KMS-11 (cell line): ENCODE data around the gene ENTPD6.

Source experiments
- H2AFZ ChIP-seq: fragments of 200-600 bp; sonication (generic); 2 replicates; pipeline ENCODE4 v1.6.1; 2016; ENCODE audit warnings: antibody characterized with exemption, mixed run types, low read depth
- H3K27ac ChIP-seq: fragments of 200-600 bp; sonication (generic); 2 replicates; pipeline ENCODE4 v1.6.1; 2016; ENCODE audit warnings: mild to moderate bottlenecking, mixed run types
- H3K27me3 ChIP-seq: fragments of 200-600 bp; sonication (generic); 2 replicates; pipeline ENCODE4 v1.6.1; 2017; ENCODE audit warnings: mild to moderate bottlenecking, low read depth, mixed run types, moderate library complexity; ENCODE audit not compliant: insufficient read depth
- H3K36me3 ChIP-seq: fragments of 200-600 bp; sonication (generic); 2 replicates; pipeline ENCODE4 v1.6.1; 2017; ENCODE audit warnings: mild to moderate bottlenecking, mixed run types; ENCODE audit not compliant: insufficient read depth
- H3K4me1 ChIP-seq: fragments of 200-600 bp; sonication (generic); 2 replicates; pipeline ENCODE4 v1.6.1; 2016; ENCODE audit warnings: mild to moderate bottlenecking, low read depth, mixed run types; ENCODE audit not compliant: poor library complexity, severe bottlenecking
- H3K4me2 ChIP-seq: fragments of 200-600 bp; sonication (generic); 2 replicates; pipeline ENCODE4 v1.7.0; 2016; ENCODE audit warnings: mild to moderate bottlenecking, mixed run types
- H3K4me3 ChIP-seq: fragments of 200-600 bp; sonication (generic); IDR thresholded peaks from 2 replicates; pipeline ENCODE4 v1.6.1; 2017; ENCODE audit warnings: low read depth, low read length, mixed read lengths; ENCODE audit not compliant: insufficient read depth
- H3K79me2 ChIP-seq: fragments of 200-600 bp; sonication (generic); 2 replicates; pipeline ENCODE4 v1.6.1; 2016; ENCODE audit warnings: low read depth, mixed run types; ENCODE audit not compliant: insufficient read depth
- H3K9ac ChIP-seq: fragments of 200-600 bp; sonication (generic); 2 replicates; pipeline ENCODE4 v1.6.1; 2016; ENCODE audit warnings: mild to moderate bottlenecking, mixed run types
- H4K20me1 ChIP-seq: fragments of 200-600 bp; sonication (generic); 2 replicates; pipeline ENCODE4 v1.6.1; 2016; ENCODE audit warnings: mild to moderate bottlenecking, mixed run types; ENCODE audit not compliant: insufficient read depth
- TF ChIP-seq, protein P1 (sequence below): fragments of 200-600 bp; sonication (generic); conservative IDR thresholded peaks from 2 replicates; pipeline ENCODE4 v1.6.1; 2017; ENCODE audit warnings: low read depth, mild to moderate bottlenecking, antibody characterized with exemption, low read length, moderate library complexity, mixed read lengths

The ENTPD6 gene

DNA sequence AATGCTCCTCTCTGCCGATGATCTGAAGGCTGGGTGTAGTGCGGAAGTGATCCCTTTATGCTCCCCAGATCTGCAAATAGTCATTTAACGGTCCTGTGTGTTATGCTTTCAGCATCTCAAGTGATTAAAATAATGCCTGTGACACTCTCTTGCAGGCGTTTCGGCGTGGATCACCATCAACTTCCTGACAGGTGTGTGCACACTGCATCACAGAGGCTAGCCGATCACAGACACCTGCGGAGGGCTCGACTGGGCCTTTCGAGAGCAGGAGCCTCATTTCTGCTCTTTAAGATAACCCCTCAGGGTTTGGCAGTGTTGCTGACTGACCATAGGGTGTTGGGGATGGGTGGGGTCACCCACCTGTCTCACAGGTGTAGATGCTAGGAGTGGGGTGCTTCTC lies 20.0 kb downstream of the ENTPD6 start:
- no peak overlapping the region for H2AFZ ChIP-seq
- no peaks in the 10 kb centered on the region for H3K27me3 ChIP-seq
- peaks cover 7% of the 10 kb centered on the region for H3K4me1 ChIP-seq
- no peaks in the 10 kb centered on the region for H3K79me2 ChIP-seq
- TF ChIP-seq, protein P1, sequence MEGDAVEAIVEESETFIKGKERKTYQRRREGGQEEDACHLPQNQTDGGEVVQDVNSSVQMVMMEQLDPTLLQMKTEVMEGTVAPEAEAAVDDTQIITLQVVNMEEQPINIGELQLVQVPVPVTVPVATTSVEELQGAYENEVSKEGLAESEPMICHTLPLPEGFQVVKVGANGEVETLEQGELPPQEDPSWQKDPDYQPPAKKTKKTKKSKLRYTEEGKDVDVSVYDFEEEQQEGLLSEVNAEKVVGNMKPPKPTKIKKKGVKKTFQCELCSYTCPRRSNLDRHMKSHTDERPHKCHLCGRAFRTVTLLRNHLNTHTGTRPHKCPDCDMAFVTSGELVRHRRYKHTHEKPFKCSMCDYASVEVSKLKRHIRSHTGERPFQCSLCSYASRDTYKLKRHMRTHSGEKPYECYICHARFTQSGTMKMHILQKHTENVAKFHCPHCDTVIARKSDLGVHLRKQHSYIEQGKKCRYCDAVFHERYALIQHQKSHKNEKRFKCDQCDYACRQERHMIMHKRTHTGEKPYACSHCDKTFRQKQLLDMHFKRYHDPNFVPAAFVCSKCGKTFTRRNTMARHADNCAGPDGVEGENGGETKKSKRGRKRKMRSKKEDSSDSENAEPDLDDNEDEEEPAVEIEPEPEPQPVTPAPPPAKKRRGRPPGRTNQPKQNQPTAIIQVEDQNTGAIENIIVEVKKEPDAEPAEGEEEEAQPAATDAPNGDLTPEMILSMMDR: no peak
- no peak overlapping the region for H3K4me3 ChIP-seq
- no peaks in the 10 kb centered on the region for H3K36me3 ChIP-seq
- no peak overlapping the region for H3K9ac ChIP-seq
- no peaks in the 10 kb centered on the region for H4K20me1 ChIP-seq
- no peak overlapping the region for H3K27ac ChIP-seq
- H3K4me2 ChIP-seq: no peak overlapping the region

DNA sequence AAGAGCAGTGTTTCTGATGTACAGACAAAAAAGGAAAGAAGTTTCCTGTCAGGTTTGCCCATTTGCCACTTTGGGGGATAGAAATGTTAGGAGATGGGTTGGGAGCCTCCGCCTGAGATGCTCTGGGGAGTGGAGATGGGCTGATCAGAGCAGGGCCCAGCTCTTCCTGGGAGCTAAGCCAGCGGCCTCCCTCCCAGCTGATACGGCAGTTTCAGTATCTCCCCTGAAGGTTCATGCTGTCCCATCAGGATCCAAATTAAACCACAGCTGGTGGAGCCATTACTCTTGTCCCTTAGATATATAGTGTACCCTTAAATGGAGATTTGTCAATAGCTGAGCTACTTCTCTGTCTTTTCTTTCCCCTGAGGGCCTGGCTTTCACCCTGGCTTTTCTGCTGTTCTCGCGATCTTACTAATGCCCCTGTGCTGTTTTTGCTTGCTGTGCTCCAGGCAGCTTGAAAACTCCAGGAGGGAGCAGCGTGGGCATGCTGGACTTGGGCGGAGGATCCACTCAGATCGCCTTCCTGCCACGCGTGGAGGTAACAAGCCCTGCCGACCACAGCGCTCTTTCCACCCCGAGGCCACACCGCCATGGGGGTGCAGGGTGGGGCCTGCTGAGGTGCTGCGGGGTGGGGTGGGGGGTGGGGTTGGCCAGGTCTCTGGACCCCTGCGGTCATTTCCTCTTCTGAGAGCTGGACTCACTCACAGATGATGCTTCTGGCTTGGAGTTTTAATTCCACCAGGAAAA lies 20.9 kb downstream of the ENTPD6 start:
- Histone ChIP-seq H3K27ac (no peak overlapping the region), H3K79me2 (no peaks in the 10 kb centered on the region), H3K4me1 (peaks cover 7% of the 10 kb centered on the region), H3K4me3 (no peak overlapping the region), H2AFZ (no peak overlapping the region), H3K9ac (no peak overlapping the region), H4K20me1 (no peaks in the 10 kb centered on the region), H3K4me2 (no peak overlapping the region), H3K36me3 (no peaks in the 10 kb centered on the region), H3K27me3 (no peaks in the 10 kb centered on the region)
- TF ChIP-seq, protein P1: no peak

DNA sequence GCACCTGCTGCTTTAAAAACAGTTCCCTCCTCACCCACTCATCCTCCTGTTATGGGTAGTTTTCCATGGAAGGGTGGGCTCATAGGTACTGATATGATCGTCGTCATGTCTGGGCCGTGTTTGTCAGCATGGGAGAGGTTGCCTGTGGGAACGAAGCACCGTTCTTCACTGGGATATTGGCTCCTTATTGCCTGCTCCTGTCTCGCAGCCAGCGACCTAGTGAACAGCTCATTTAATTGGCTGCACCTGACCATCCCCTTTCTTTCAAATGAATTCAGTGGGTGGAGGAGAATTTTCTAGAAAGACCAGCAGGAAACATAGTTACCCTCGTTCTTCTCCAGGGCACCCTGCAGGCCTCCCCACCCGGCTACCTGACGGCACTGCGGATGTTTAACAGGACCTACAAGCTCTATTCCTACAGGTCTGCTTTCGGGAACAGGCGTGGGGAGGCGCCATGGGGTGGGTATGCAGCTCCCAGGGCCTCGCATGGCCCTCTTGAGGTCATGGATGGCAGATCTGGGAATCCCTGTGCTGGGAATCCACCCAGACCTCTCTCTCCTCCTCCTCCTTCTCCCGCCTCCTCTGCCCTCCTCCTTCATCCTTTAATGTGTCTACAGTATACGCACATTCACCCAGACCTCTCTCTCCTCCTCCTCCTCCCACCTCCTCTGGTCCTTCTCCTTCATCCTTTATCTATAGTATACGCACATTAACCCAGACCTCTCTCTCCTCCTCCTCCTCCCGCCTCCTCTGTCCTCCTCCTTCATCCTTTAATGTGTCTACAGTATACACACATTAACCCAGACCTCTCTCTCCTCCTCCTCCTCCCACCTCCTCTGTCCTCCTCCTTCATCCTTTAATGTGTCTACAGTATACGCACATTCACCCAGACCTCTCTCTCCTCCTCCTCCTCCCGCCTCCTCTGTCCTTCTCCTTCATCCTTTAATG lies 21.9 kb downstream of the ENTPD6 start:
- Histone ChIP-seq H3K27ac (no peak overlapping the region), H3K36me3 (no peaks in the 10 kb centered on the region), H4K20me1 (no peaks in the 10 kb centered on the region), H3K4me3 (no peak overlapping the region), H3K4me2 (no peak overlapping the region), H3K79me2 (no peaks in the 10 kb centered on the region), H3K9ac (no peak overlapping the region), H3K27me3 (no peaks in the 10 kb centered on the region), H2AFZ (no peak overlapping the region), H3K4me1 (peaks cover 7% of the 10 kb centered on the region)
- TF ChIP-seq, protein P1: no peak

DNA sequence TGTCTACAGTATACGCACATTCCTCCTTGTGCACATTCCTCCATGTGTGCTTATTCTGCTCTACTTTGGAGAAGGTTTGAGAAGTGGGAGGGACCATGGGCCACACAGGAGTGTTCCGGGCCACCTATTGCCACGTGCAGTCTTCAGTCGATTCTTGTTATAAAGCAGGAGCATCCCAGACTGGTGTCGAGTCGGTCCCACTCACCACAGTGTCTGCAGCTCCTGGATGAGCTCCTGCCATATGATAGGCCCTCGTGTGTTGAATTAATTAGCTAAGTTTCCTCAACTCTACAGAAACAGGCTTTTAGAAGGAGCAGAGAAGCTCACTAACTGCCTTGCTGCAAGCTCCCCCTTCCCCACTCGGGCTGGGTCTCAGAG lies 22.6 kb downstream of the ENTPD6 start:
- Histone ChIP-seq H3K36me3 (no peaks in the 10 kb centered on the region), H3K4me1 (peaks cover 7% of the 10 kb centered on the region), H2AFZ (no peak overlapping the region), H4K20me1 (no peaks in the 10 kb centered on the region), H3K4me3 (no peak overlapping the region), H3K4me2 (no peak overlapping the region), H3K27ac (no peak overlapping the region), H3K9ac (no peak overlapping the region), H3K27me3 (no peaks in the 10 kb centered on the region), H3K79me2 (no peaks in the 10 kb centered on the region)
- TF ChIP-seq, protein P1: no peak
